Measurements from ENCODE around the gene MAST4.

Gene MAST4

GRCh38 chr5:66603881-66604280 lies 7.7 kb downstream of the MAST4 start:
- H3K36me3 ChIP-seq (ENCODE audit: control insufficient read depth, insufficient read depth, low read length): no peaks in the 10 kb centered on the region
- no peak overlapping the region for H3K4me3 ChIP-seq (ENCODE audit: low read depth, low read length)
- no peak overlapping the region for H3K27ac ChIP-seq (ENCODE audit: low read depth, low read length)
- no peak overlapping the region for H3K9ac ChIP-seq (ENCODE audit: low read depth, low read length)
- H3K4me1 ChIP-seq (ENCODE audit: control insufficient read depth, insufficient read depth, low read length): no peaks in the 10 kb centered on the region
- H3K9me3 ChIP-seq (ENCODE audit: control insufficient read depth, insufficient read depth, low read length): no peaks in the 10 kb centered on the region
- H3K27me3 ChIP-seq (ENCODE audit: control insufficient read depth, insufficient read depth, low read length): peaks cover 14% of the 10 kb centered on the region

DNA sequence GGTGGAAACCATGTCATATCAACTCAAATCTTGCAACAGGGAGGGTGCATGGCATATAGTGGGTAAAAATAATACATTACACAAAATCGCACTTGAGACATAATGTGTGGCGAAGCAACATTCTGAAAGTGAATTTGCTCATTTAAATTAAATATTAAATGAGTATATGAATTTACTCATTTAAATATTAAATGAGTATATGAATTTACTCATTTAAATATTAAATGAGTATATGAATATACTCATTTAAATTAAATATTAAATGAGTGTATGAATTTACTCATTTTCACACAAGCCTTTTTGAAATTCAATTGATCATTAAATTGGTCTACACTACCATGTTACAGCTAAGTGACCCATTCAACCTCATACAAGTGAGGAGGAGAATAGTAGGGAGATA lies 10.5 kb downstream of the MAST4 start:
- Histone ChIP-seq H3K36me3 (ENCODE audit: control insufficient read depth, insufficient read depth, low read length) (no peaks in the 10 kb centered on the region), H3K27me3 (ENCODE audit: control insufficient read depth, insufficient read depth, low read length) (no peaks in the 10 kb centered on the region), H3K27ac (ENCODE audit: low read depth, low read length) (no peak overlapping the region), H3K9ac (ENCODE audit: low read depth, low read length) (no peak overlapping the region), H3K4me3 (ENCODE audit: low read depth, low read length) (no peak overlapping the region), H3K9me3 (ENCODE audit: control insufficient read depth, insufficient read depth, low read length) (no peaks in the 10 kb centered on the region), H3K4me1 (ENCODE audit: control insufficient read depth, insufficient read depth, low read length) (no peaks in the 10 kb centered on the region)

DNA sequence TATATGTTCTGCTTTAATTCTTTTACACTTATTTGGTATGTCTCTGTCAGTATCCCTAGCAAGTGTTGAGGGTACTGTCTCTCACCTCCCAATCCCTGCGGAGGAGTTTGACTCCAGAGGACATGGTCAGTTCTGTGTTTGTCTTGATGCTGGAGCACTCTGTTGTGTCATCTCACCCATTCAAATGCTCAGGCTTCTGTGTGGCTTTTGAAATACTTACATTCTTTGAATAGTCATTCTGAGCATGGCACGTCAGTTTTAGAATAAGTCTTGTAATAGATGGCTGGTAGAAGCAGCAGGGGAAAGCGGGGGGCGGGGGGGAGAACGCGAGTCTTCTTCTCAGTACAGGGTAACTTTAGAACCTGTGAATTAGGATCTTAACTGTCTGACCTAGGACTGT lies 12.3 kb downstream of the MAST4 start:
- no peaks in the 10 kb centered on the region for H3K4me1 ChIP-seq (ENCODE audit: control insufficient read depth, insufficient read depth, low read length)
- H3K9me3 ChIP-seq (ENCODE audit: control insufficient read depth, insufficient read depth, low read length): no peaks in the 10 kb centered on the region
- no peak overlapping the region for H3K4me3 ChIP-seq (ENCODE audit: low read depth, low read length)
- no peaks in the 10 kb centered on the region for H3K27me3 ChIP-seq (ENCODE audit: control insufficient read depth, insufficient read depth, low read length)
- H3K27ac ChIP-seq (ENCODE audit: low read depth, low read length): no peak overlapping the region
- no peak overlapping the region for H3K9ac ChIP-seq (ENCODE audit: low read depth, low read length)
- H3K36me3 ChIP-seq (ENCODE audit: control insufficient read depth, insufficient read depth, low read length): no peaks in the 10 kb centered on the region

- no peak overlapping the region for H3K4me3 ChIP-seq (ENCODE audit: low read depth, low read length)
- no peak overlapping the region for H3K27ac ChIP-seq (ENCODE audit: low read depth, low read length)
- H3K9me3 ChIP-seq (ENCODE audit: control insufficient read depth, insufficient read depth, low read length): no peaks in the 10 kb centered on the region
- H3K36me3 ChIP-seq (ENCODE audit: control insufficient read depth, insufficient read depth, low read length): no peaks in the 10 kb centered on the region
- no peak overlapping the region for H3K9ac ChIP-seq (ENCODE audit: low read depth, low read length)
- no peaks in the 10 kb centered on the region for H3K27me3 ChIP-seq (ENCODE audit: control insufficient read depth, insufficient read depth, low read length)
- no peaks in the 10 kb centered on the region for H3K4me1 ChIP-seq (ENCODE audit: control insufficient read depth, insufficient read depth, low read length)
Observed at GRCh38 chr5:66609615-66610014, 13.4 kb downstream of the MAST4 start.

DNA sequence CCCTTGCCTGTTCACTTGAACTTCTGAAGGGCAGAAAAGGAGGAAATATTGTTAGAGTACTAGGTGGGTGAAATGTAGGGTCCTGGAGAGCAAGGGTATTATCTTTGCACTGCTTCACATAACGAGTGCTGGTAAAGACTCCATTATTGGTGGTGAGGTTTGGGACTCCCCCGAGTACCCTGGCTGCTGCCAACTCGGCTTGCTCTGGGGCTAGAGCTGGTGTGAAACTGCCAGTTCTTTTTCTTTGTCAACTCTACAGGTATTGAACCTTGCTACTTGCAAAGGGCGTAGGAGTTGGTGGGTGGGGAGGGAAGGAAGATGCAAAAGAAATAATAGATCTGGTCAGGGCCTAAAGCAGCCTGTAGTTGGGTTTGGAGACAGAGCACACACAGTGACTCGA lies 16.0 kb downstream of the MAST4 start:
- Histone ChIP-seq H3K36me3 (ENCODE audit: control insufficient read depth, insufficient read depth, low read length) (no peaks in the 10 kb centered on the region), H3K9me3 (ENCODE audit: control insufficient read depth, insufficient read depth, low read length) (no peaks in the 10 kb centered on the region), H3K4me3 (ENCODE audit: low read depth, low read length) (no peak overlapping the region), H3K27me3 (ENCODE audit: control insufficient read depth, insufficient read depth, low read length) (no peaks in the 10 kb centered on the region), H3K27ac (ENCODE audit: low read depth, low read length) (no peak overlapping the region), H3K4me1 (ENCODE audit: control insufficient read depth, insufficient read depth, low read length) (no peaks in the 10 kb centered on the region), H3K9ac (ENCODE audit: low read depth, low read length) (no peak overlapping the region)

DNA sequence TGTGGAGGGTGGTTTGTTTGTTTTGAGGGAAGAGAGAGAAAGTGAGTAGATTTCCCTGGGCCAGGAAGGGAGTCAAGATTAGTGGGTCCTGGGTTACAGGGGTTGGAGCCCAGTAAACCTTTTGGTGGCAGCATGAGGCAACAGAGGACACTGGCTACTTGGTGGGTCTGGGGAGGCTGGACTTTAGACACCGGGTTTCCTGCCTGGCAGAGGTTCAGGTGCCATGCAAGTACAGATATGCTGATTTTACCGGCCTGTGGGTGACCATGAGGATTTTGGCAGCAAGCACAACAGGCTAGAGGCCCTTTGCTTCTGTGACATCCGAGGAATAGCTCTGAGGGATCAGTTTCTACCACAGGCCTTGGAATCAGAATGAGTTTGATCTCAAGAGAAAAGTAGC lies 18.9 kb downstream of the MAST4 start:
- H3K4me1 ChIP-seq (ENCODE audit: control insufficient read depth, insufficient read depth, low read length): no peaks in the 10 kb centered on the region; the same call in 1 of the 2 replicates
- no peaks in the 10 kb centered on the region for H3K27me3 ChIP-seq (ENCODE audit: control insufficient read depth, insufficient read depth, low read length)
- H3K9ac ChIP-seq (ENCODE audit: low read depth, low read length): no peak overlapping the region
- no peak overlapping the region for H3K27ac ChIP-seq (ENCODE audit: low read depth, low read length)
- H3K36me3 ChIP-seq (ENCODE audit: control insufficient read depth, insufficient read depth, low read length): no peaks in the 10 kb centered on the region
- H3K9me3 ChIP-seq (ENCODE audit: control insufficient read depth, insufficient read depth, low read length): no peaks in the 10 kb centered on the region
- H3K4me3 ChIP-seq (ENCODE audit: low read depth, low read length): no peak overlapping the region

DNA sequence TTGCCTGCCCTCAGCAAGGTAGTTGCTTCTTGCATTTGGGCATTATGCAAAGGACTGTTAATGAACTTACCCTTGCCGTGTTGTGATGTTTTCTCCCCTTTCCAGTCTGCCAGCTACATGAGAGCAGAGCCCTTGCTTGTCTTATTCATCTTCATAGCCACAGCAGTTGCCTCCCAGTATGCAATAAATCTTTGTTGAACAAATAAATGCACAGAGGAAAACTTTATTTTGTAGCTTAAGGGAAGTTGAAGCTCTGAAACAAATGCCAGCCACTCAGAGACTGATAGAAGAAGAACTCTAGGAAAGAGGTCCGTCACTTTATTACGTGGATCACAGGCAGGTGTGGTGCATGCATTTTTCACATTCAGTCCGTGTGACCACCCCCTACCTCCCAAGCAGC lies 19.7 kb downstream of the MAST4 start:
- no peaks in the 10 kb centered on the region for H3K9me3 ChIP-seq (ENCODE audit: control insufficient read depth, insufficient read depth, low read length)
- no peaks in the 10 kb centered on the region for H3K27me3 ChIP-seq (ENCODE audit: control insufficient read depth, insufficient read depth, low read length)

DNA sequence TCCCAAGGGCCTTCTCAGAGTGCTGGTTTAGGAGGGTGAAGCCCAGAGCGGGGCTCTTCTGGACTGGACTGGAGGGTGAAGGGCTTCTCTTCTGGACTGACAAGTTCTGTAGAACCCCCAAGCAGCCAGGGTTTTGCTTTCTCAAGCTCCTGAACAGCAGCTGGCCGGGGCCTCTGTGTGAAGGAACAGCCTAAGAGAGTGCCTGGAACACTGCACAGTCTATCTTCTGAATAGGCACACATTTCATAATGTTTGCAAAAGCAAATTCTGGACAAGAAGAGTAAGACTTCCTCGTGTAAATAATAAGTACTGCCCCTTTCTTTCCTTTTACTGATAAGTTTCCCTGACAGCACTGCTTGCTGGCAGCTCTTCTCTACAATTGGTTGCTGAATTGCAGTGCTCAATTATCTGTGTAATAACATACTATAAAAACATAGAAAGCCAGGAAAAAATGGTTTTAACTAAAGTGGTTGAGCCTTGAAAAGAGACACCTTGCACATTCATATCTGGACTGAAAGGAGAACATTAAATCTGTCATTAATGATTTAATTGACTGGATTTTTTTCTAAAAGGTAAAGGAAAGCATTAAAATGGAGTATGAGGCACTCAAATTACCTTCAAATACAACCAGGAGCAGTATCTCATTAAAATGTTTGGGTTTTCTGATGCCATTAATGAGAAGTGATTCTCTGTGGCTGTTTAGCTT lies 20.5 kb downstream of the MAST4 start:
- Histone ChIP-seq H3K27me3 (ENCODE audit: control insufficient read depth, insufficient read depth, low read length) (no peaks in the 10 kb centered on the region), H3K4me1 (ENCODE audit: control insufficient read depth, insufficient read depth, low read length) (no peaks in the 10 kb centered on the region; the same call in 1 of the 2 replicates), H3K4me3 (ENCODE audit: low read depth, low read length) (no peak overlapping the region), H3K9me3 (ENCODE audit: control insufficient read depth, insufficient read depth, low read length) (no peaks in the 10 kb centered on the region), H3K36me3 (ENCODE audit: control insufficient read depth, insufficient read depth, low read length) (no peaks in the 10 kb centered on the region), H3K9ac (ENCODE audit: low read depth, low read length) (no peak overlapping the region), H3K27ac (ENCODE audit: low read depth, low read length) (no peak overlapping the region)

More for the DNA sequence above, 19.7 kb downstream of the MAST4 start:
- Histone ChIP-seq H3K27ac (ENCODE audit: low read depth, low read length) (no peak overlapping the region), H3K9ac (ENCODE audit: low read depth, low read length) (no peak overlapping the region), H3K4me3 (ENCODE audit: low read depth, low read length) (no peak overlapping the region), H3K36me3 (ENCODE audit: control insufficient read depth, insufficient read depth, low read length) (no peaks in the 10 kb centered on the region), H3K4me1 (ENCODE audit: control insufficient read depth, insufficient read depth, low read length) (no peaks in the 10 kb centered on the region; the same call in 1 of the 2 replicates)

GRCh38 chr5:66617226-66617861 lies 21.2 kb downstream of the MAST4 start:
- no peaks in the 10 kb centered on the region for H3K36me3 ChIP-seq (ENCODE audit: control insufficient read depth, insufficient read depth, low read length)
- H3K4me3 ChIP-seq (ENCODE audit: low read depth, low read length): no peak overlapping the region
- no peaks in the 10 kb centered on the region for H3K27me3 ChIP-seq (ENCODE audit: control insufficient read depth, insufficient read depth, low read length)
- no peak overlapping the region for H3K27ac ChIP-seq (ENCODE audit: low read depth, low read length)
- no peaks in the 10 kb centered on the region; the same call in 1 of the 2 replicates for H3K4me1 ChIP-seq (ENCODE audit: control insufficient read depth, insufficient read depth, low read length)
- no peak overlapping the region for H3K9ac ChIP-seq (ENCODE audit: low read depth, low read length)
- H3K9me3 ChIP-seq (ENCODE audit: control insufficient read depth, insufficient read depth, low read length): no peaks in the 10 kb centered on the region

- H3K9me3 ChIP-seq (ENCODE audit: control insufficient read depth, insufficient read depth, low read length): no peaks in the 10 kb centered on the region
- H3K27me3 ChIP-seq (ENCODE audit: control insufficient read depth, insufficient read depth, low read length): no peaks in the 10 kb centered on the region
- no peaks in the 10 kb centered on the region for H3K36me3 ChIP-seq (ENCODE audit: control insufficient read depth, insufficient read depth, low read length)
- H3K27ac ChIP-seq (ENCODE audit: low read depth, low read length): no peak overlapping the region
- no peak overlapping the region for H3K9ac ChIP-seq (ENCODE audit: low read depth, low read length)
- no peaks in the 10 kb centered on the region; the same call in 1 of the 2 replicates for H3K4me1 ChIP-seq (ENCODE audit: control insufficient read depth, insufficient read depth, low read length)
- H3K4me3 ChIP-seq (ENCODE audit: low read depth, low read length): no peak overlapping the region
Observed at GRCh38 chr5:66617991-66618768, 22.0 kb downstream of the MAST4 start.

DNA sequence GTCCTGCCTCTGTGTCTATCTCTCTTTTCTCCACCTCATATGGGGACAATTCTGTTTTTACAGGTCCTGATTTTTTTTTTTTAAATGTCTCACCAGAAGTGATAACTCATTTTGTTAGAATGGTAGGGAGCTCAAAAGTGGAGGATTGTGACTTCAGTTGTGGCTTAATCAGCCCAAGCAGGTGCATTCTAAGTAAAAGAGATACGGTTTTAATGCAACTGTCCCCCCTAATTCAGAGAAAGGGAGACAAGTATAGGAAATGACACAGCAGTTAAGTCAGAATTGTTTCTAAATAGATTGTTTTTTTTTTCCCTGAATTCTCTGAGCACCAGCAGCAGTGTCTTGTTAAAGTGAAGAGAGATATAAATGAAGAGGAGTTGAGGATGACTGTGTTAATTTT lies 24.5 kb downstream of the MAST4 start:
- no peak overlapping the region for H3K27ac ChIP-seq (ENCODE audit: low read depth, low read length)

More for the DNA sequence above, 24.5 kb downstream of the MAST4 start:
- no peak overlapping the region for H3K4me3 ChIP-seq (ENCODE audit: low read depth, low read length)
- no peaks in the 10 kb centered on the region for H3K27me3 ChIP-seq (ENCODE audit: control insufficient read depth, insufficient read depth, low read length)
- H3K9ac ChIP-seq (ENCODE audit: low read depth, low read length): no peak overlapping the region
- no peaks in the 10 kb centered on the region; the same call in 1 of the 2 replicates for H3K4me1 ChIP-seq (ENCODE audit: control insufficient read depth, insufficient read depth, low read length)
- no peaks in the 10 kb centered on the region for H3K36me3 ChIP-seq (ENCODE audit: control insufficient read depth, insufficient read depth, low read length)
- no peaks in the 10 kb centered on the region for H3K9me3 ChIP-seq (ENCODE audit: control insufficient read depth, insufficient read depth, low read length)
